ENCODE measurements around the gene C1orf174. TPM values are rescaled to one million over a fixed set of nuclear protein-coding genes. Genes with fewer than 3 reads are reported as not detected.

C1orf174 gene
- total and polyA plus RNA-seq, 2 of the 13 experiments (the other 11 are each of a cell fraction or from before 2014, with no cell fraction given) = 21.6 to 31.4 TPM

- TF ChIP-seq, protein P1, sequence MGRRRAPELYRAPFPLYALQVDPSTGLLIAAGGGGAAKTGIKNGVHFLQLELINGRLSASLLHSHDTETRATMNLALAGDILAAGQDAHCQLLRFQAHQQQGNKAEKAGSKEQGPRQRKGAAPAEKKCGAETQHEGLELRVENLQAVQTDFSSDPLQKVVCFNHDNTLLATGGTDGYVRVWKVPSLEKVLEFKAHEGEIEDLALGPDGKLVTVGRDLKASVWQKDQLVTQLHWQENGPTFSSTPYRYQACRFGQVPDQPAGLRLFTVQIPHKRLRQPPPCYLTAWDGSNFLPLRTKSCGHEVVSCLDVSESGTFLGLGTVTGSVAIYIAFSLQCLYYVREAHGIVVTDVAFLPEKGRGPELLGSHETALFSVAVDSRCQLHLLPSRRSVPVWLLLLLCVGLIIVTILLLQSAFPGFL (CRISPR knock-in tag; IDR thresholded peaks at IDR 0.05) = no peak
- TF ChIP-seq, protein P2, sequence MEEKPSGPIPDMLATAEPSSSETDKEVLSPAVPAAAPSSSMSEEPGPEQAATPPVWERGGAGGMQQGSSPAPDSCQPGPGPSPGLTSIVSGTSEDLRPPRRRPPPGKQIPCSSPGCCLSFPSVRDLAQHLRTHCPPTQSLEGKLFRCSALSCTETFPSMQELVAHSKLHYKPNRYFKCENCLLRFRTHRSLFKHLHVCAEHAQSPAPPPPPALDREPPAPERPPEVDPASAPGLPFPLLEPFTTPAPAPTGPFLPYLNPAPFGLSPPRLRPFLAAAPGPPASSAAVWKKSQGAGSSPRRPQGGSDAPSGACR (CRISPR knock-in tag; IDR thresholded peaks at IDR 0.05) = no peak
- no peak for TF ChIP-seq ZNF275 (CRISPR knock-in tag; IDR thresholded peaks at IDR 0.05; ENCODE audit: borderline replicate concordance)
- TF ChIP-seq DDIT3 (CRISPR knock-in tag; IDR thresholded peaks at IDR 0.05) = no peak
- TF ChIP-seq, protein P3, sequence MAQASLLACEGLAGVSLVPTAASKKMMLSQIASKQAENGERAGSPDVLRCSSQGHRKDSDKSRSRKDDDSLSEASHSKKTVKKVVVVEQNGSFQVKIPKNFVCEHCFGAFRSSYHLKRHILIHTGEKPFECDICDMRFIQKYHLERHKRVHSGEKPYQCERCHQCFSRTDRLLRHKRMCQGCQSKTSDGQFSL (CRISPR knock-in tag; IDR thresholded peaks at IDR 0.05) = peak; percentile 94; the same call in 1 of the 2 replicates
- TF ChIP-seq ZC3H4 (CRISPR knock-in tag; IDR thresholded peaks at IDR 0.05; ENCODE audit: borderline replicate concordance) = peak; percentile 33; the same call in 1 of the 2 replicates
- peak; percentile 76 for TF ChIP-seq KAT8 (CRISPR knock-in tag; IDR thresholded peaks at IDR 0.05)
- TF ChIP-seq MTA1 (CRISPR knock-in tag; IDR thresholded peaks at IDR 0.05; ENCODE audit: borderline replicate concordance) = 0 out of 2 replicates have a peak, but pooled peaks have one; percentile 3
- TF ChIP-seq CCAR2 (optimal IDR thresholded peaks at IDR 0.05; ENCODE audit: low read depth, low read length) = no peak
- TF ChIP-seq ZNF12 (CRISPR knock-in tag; IDR thresholded peaks at IDR 0.05) = 0 out of 2 replicates have a peak, but pooled peaks have one; percentile 5
- peak; percentile 61; the same call in 1 of the 2 replicates for TF ChIP-seq HOXA9 (CRISPR knock-in tag; IDR thresholded peaks at IDR 0.05; ENCODE audit: borderline replicate concordance)
- TF ChIP-seq CBX5 (CRISPR knock-in tag; IDR thresholded peaks at IDR 0.05; ENCODE audit: borderline replicate concordance) = no peak
- TF ChIP-seq NCOA1 (CRISPR knock-in tag; IDR thresholded peaks at IDR 0.05) = no peak
- TF ChIP-seq ADNP (CRISPR knock-in tag; IDR thresholded peaks at IDR 0.05) = no peak
- TF ChIP-seq, protein P4, sequence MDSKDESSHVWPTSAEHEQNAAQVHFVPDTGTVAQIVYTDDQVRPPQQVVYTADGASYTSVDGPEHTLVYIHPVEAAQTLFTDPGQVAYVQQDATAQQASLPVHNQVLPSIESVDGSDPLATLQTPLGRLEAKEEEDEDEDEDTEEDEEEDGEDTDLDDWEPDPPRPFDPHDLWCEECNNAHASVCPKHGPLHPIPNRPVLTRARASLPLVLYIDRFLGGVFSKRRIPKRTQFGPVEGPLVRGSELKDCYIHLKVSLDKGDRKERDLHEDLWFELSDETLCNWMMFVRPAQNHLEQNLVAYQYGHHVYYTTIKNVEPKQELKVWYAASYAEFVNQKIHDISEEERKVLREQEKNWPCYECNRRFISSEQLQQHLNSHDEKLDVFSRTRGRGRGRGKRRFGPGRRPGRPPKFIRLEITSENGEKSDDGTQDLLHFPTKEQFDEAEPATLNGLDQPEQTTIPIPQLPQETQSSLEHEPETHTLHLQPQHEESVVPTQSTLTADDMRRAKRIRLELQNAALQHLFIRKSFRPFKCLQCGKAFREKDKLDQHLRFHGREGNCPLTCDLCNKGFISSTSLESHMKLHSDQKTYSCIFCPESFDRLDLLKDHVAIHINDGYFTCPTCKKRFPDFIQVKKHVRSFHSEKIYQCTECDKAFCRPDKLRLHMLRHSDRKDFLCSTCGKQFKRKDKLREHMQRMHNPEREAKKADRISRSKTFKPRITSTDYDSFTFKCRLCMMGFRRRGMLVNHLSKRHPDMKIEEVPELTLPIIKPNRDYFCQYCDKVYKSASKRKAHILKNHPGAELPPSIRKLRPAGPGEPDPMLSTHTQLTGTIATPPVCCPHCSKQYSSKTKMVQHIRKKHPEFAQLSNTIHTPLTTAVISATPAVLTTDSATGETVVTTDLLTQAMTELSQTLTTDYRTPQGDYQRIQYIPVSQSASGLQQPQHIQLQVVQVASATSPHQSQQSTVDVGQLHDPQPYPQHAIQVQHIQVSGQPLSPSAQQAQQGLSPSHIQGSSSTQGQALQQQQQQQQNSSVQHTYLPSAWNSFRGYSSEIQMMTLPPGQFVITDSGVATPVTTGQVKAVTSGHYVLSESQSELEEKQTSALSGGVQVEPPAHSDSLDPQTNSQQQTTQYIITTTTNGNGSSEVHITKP (CRISPR knock-in tag; IDR thresholded peaks at IDR 0.05; ENCODE audit: low read depth) = peak; percentile 89
- TF ChIP-seq, protein P5, sequence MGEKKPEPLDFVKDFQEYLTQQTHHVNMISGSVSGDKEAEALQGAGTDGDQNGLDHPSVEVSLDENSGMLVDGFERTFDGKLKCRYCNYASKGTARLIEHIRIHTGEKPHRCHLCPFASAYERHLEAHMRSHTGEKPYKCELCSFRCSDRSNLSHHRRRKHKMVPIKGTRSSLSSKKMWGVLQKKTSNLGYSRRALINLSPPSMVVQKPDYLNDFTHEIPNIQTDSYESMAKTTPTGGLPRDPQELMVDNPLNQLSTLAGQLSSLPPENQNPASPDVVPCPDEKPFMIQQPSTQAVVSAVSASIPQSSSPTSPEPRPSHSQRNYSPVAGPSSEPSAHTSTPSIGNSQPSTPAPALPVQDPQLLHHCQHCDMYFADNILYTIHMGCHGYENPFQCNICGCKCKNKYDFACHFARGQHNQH (CRISPR knock-in tag; IDR thresholded peaks at IDR 0.05) = no peak
- peak; percentile 83 for TF ChIP-seq GABPB1 (CRISPR knock-in tag; IDR thresholded peaks at IDR 0.05)
- peak; percentile 11; the same call in 1 of the 2 replicates for TF ChIP-seq ZMYM4 (CRISPR knock-in tag; IDR thresholded peaks at IDR 0.05)
- 0 out of 2 replicates have a peak, but pooled peaks have one; percentile 45 for TF ChIP-seq ZNF431 (CRISPR knock-in tag; IDR thresholded peaks at IDR 0.05; ENCODE audit: borderline replicate concordance, low read depth)
- 0 out of 2 replicates have a peak, but pooled peaks have one; percentile 11 for TF ChIP-seq RFX3 (CRISPR knock-in tag; IDR thresholded peaks at IDR 0.05)
Observed at GRCh38 chr1:3900150-3900968, at the start of gene C1orf174 (continued).
